IPS DF 6.9 (cell line): Measurements from ENCODE around the gene PRKN.

Source experiments
- DNase-seq: peaks from one replicate; pipeline ENCODE4 v3.0.0-alpha.2; 2013; ENCODE audit warnings: low read depth, low spot score
- H3K27ac ChIP-seq: one replicate; pipeline ENCODE4 v1.5.1; 2013; ENCODE audit warnings: low read length, control low read depth
- H3K27me3 ChIP-seq: 2 replicates; pipeline ENCODE4 v1.6.1; 2013; ENCODE audit warnings: mild to moderate bottlenecking, low read length; ENCODE audit not compliant: control insufficient read depth, insufficient read depth
- H3K36me3 ChIP-seq: 2 replicates; pipeline ENCODE4 v1.6.1; 2013; ENCODE audit warnings: low read length; ENCODE audit not compliant: control insufficient read depth, insufficient read depth
- H3K4me1 ChIP-seq: 2 replicates; pipeline ENCODE4 v1.6.1; 2013; ENCODE audit warnings: low read length; ENCODE audit not compliant: control insufficient read depth, insufficient read depth
- H3K4me3 ChIP-seq: 2 replicates; pipeline ENCODE4 v1.5.1; 2013; ENCODE audit warnings: mild to moderate bottlenecking, low read length
- H3K9me3 ChIP-seq: 2 replicates; pipeline ENCODE4 v1.6.1; 2013; ENCODE audit warnings: low read length, inconsistent platforms; ENCODE audit not compliant: control insufficient read depth, insufficient read depth
- WGBS: extraction: QIAGEN DNeasy Blood & Tissue Kit; methylation state at CpG from one replicate; pipeline ENCODE4 v1.1.7; 2013; ENCODE audit warnings: mixed read lengths, missing lambda C conversion rate; ENCODE audit not compliant: insufficient read length, insufficient coverage; 5-methylcytosine and 5-hydroxymethylcytosine counted together

The PRKN gene

DNA sequence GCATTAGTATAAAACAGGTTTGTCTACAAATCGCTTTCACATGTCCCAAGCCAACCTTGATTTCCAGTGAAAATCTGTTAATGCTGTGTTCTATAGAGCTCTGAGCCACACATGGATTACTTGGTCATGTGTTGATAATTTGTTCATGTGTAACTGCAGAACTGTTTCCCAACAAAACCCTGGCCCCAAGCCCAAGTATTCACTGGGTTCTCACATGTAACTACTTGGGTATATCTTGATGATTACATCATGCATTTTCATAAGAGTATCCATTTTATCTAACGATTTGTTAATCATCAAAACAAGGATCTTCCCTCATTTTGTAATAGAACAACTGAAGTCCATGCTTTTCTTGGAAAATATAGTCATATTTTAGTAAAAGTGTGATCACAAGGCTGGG is 657.6 kb downstream of the PRKN start:
- no peaks in the 10 kb centered on the region for H3K9me3 ChIP-seq
- DNase-seq: no peak
- no CpG with 5 or more reads among the region's 2 CpGs for WGBS
- no peaks in the 10 kb centered on the region for H3K4me1 ChIP-seq
- no peak overlapping the region for H3K4me3 ChIP-seq
- H3K27me3 ChIP-seq: no peaks in the 10 kb centered on the region
- H3K36me3 ChIP-seq: no peaks in the 10 kb centered on the region
- H3K27ac ChIP-seq: no peak overlapping the region

DNA sequence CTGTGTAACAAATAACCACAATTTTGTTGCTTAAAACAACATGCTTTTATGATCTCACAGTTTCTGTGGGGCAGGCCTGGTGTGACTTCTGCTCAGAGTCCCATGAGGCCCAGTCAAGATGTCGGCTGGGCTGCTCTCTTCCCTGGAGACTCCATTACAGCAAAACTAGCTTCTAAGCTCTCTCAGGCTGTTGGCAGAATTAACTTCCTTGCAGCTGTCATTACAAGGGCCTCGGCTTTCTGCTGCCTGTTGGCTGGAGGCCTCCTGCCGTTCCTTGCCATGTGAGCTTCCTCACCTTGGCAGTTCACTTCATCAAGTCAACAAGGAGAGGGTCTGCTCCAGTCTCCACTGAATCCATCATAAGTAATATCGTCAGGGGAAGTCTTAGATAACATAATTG is 659.2 kb downstream of the PRKN start:
- Histone ChIP-seq H3K27me3 (no peaks in the 10 kb centered on the region), H3K27ac (no peak overlapping the region), H3K36me3 (no peaks in the 10 kb centered on the region), H3K9me3 (no peaks in the 10 kb centered on the region), H3K4me1 (no peaks in the 10 kb centered on the region), H3K4me3 (no peak overlapping the region)
- WGBS: no CpG with 5 or more reads among the region's 4 CpGs
- no peak for DNase-seq

DNA sequence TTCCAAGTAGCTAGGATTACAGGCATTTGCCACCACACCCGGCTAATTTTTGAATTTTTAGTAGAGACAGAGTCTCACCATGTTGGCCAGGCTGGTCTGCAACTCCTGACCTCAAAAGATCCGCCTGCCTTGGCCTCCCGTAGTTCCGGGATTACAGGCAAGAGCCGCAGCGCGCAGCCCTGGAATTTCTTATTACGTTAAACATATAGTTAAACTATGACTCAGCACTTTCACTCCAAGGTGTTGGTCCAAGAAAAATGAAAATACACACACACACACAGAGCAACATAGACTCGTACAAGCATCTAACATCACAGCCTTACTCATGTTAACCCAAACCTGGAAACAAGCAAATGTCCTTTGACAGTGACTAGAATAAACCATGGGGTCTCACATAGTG is 663.9 kb downstream of the PRKN start:
- H3K4me1 ChIP-seq: no peaks in the 10 kb centered on the region
- H3K4me3 ChIP-seq: no peak overlapping the region
- DNase-seq: no peak
- H3K27me3 ChIP-seq: no peaks in the 10 kb centered on the region
- no peak overlapping the region for H3K27ac ChIP-seq
- H3K9me3 ChIP-seq: no peaks in the 10 kb centered on the region
- H3K36me3 ChIP-seq: no peaks in the 10 kb centered on the region
- no CpG with 5 or more reads among the region's 9 CpGs for WGBS

DNA sequence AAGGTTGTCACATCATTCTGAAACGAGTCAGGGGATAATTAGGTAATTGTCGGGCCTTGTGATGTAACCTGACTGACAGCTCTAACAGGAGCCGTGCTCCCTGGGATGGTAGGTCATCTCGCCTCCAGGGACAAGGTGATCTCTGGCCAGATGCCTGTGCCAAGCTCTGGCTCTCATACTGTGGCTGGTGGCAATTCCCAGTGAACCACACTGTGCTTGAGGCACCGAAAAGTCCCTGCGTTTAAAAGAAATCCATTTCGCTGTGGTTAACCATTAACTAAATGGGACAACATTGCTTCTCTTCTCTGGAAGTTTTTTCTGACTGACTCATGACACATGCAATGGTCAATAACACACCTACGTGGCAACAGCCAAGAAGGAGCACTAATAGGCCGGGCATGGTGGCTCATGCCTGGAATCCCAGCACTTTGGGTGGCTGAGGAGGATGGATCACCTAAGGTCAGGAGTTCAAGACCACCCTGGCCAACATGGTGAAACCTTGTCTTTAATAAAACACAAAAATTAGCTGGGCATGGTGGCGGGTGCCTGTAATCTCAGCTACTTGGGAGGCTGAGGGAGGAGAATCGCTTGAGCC is 669.2 kb downstream of the PRKN start:
- no CpG with 5 or more reads among the region's 11 CpGs for WGBS

DNA sequence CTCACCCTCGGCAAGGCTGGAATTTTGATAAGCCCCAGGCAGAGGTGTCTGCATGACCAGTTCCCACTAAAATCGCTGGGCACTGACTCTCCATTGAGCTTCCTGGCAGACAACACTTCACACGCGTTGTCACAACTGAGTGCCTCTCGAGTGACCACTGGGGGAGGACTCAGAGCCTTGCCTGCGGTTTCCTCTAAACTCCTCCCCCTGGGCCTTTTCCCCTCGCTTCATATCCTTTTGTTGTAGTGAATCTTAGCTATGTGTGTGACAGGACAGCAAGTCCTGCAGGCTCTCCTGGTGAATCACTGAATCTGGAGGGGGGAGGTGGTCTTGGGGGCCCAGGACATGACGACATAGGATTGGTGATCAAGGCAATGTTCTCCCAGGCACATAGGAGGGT is 670.8 kb downstream of the PRKN start:
- H3K9me3 ChIP-seq: no peaks in the 10 kb centered on the region
- H3K27me3 ChIP-seq: no peaks in the 10 kb centered on the region
- no CpG with 5 or more reads among the region's 8 CpGs for WGBS
- H3K4me1 ChIP-seq: peaks cover 3% of the 10 kb centered on the region; the same call in 1 of the 2 replicates
- H3K36me3 ChIP-seq: no peaks in the 10 kb centered on the region
- H3K4me3 ChIP-seq: no peak overlapping the region
- H3K27ac ChIP-seq: no peak overlapping the region
- DNase-seq: peak; percentile 11

More for the DNA sequence above, 669.2 kb downstream of the PRKN start:
- Histone ChIP-seq H3K4me1 (peaks cover 3% of the 10 kb centered on the region; the same call in 1 of the 2 replicates), H3K4me3 (no peak overlapping the region), H3K9me3 (no peaks in the 10 kb centered on the region), H3K27ac (no peak overlapping the region), H3K36me3 (no peaks in the 10 kb centered on the region), H3K27me3 (no peaks in the 10 kb centered on the region)
- no peak for DNase-seq

DNA sequence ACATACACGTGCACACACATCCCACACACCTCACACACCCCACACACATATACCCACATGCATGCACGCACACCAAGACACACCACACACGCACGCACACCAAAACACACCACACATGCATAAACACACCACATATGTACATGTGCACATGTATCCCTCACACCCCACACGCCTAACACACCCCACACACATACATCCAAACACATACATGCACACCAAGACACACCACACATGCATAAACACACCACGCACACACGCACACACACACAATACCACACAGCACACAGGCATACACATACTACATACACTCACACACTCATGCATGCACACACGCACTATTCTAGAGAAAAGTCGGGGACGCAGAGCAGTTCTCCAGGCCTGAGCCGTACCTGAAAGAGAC is 671.5 kb downstream of the PRKN start:
- peaks cover 3% of the 10 kb centered on the region; the same call in 1 of the 2 replicates for H3K4me1 ChIP-seq
- H3K27me3 ChIP-seq: no peaks in the 10 kb centered on the region
- WGBS: 100% methylated on average over 7 of the region's 11 CpGs
- no peak overlapping the region for H3K27ac ChIP-seq
- H3K36me3 ChIP-seq: no peaks in the 10 kb centered on the region
- no peaks in the 10 kb centered on the region for H3K9me3 ChIP-seq
- H3K4me3 ChIP-seq: no peak overlapping the region
- no peak for DNase-seq

DNA sequence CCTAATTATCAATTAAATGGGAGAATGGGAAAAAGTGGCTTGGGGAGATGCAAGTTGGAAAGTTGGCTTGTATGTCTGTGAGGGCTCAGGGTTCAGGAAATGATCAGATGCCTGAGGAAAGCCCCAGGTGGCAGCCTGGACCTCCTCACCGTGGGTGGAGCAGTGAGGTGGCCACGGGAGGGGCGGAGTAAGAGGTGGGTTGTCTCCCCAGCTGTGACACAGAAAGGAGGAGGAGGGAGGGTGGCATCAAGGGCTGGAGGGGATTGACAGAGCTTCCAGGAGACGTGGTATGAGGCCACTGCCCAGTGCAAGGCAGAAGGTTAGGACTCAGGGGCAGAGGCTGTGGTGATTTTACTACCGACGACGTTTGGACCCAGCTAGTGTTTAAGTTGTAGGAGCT is 672.2 kb downstream of the PRKN start:
- H3K36me3 ChIP-seq: no peaks in the 10 kb centered on the region
- no peaks in the 10 kb centered on the region for H3K9me3 ChIP-seq
- no peak for DNase-seq
- no peak overlapping the region for H3K4me3 ChIP-seq
- no peak overlapping the region for H3K27ac ChIP-seq
- WGBS: no CpG with 5 or more reads among the region's 7 CpGs
- H3K27me3 ChIP-seq: no peaks in the 10 kb centered on the region
- peaks cover 3% of the 10 kb centered on the region; the same call in 1 of the 2 replicates for H3K4me1 ChIP-seq

DNA sequence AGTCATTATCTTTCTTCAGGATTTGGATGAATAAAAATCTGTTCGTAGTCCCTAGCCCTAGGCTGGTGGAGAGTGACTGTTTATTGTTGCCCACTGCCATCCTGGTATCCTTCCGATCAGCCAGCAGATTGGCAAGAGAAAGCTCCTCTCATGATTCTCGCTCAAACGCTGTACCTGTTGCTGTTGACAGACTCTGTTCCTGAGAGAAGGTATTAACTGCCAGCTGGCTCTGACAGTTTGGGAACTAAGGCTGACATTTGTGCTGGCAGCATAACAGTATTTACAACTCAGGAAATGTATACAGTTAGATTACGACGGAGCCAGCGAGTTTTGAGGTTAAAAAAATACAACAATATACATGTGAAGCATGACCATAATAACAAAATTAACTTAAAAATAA is 674.5 kb downstream of the PRKN start:
- no peak for DNase-seq
- no CpG with 5 or more reads among the region's 7 CpGs for WGBS
- Histone ChIP-seq H3K36me3 (no peaks in the 10 kb centered on the region), H3K27me3 (no peaks in the 10 kb centered on the region), H3K4me1 (peaks cover 3% of the 10 kb centered on the region; the same call in 1 of the 2 replicates), H3K4me3 (no peak overlapping the region), H3K9me3 (no peaks in the 10 kb centered on the region), H3K27ac (no peak overlapping the region)

DNA sequence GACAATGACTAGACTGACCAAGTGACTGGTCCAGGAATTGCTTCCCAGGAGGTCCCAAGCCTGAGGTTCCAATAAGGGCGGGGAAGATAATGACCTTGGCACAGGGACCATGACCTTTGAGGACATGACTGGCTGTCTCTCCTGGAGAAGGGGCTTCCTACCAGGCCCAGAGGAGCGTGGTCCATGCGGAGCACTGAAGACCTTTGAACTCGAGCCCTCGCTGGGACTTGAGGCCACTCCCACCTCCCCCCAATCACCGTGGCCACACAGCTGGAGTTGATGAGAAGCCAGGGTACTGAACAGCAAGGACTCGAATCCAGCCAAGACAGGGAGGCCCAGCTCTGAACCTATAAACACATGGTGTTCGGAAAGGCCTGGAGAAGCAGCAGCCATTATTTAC is 677.0 kb downstream of the PRKN start:
- Histone ChIP-seq H3K4me1 (no peaks in the 10 kb centered on the region), H3K27ac (no peak overlapping the region), H3K36me3 (no peaks in the 10 kb centered on the region), H3K27me3 (no peaks in the 10 kb centered on the region), H3K9me3 (no peaks in the 10 kb centered on the region), H3K4me3 (no peak overlapping the region)
- no CpG with 5 or more reads among the region's 8 CpGs for WGBS
- no peak for DNase-seq

DNA sequence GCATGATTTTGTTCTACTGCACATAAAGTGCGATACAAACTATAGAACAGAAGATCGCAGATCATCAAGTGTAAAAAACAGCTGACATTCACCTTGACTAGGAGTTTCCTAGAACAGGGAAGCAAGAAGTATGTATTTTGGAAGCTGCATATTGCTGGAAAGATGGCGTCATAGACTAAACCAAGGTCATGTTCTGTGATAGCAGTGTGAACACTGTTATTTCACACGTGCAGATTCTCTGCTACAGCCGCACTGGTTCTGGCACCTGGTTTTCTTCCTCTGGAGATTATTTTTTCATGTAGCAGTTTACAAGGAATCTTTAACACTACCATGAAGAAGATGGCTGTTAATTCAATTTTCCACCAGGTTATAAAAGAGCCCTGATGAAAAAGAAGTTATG is 681.2 kb downstream of the PRKN start:
- no peaks in the 10 kb centered on the region for H3K36me3 ChIP-seq
- H3K4me1 ChIP-seq: no peaks in the 10 kb centered on the region
- H3K27me3 ChIP-seq: no peaks in the 10 kb centered on the region
- WGBS: no CpG with 5 or more reads among the region's 5 CpGs
- H3K4me3 ChIP-seq: no peak overlapping the region
- DNase-seq: no peak
- no peak overlapping the region for H3K27ac ChIP-seq
- no peaks in the 10 kb centered on the region for H3K9me3 ChIP-seq

DNA sequence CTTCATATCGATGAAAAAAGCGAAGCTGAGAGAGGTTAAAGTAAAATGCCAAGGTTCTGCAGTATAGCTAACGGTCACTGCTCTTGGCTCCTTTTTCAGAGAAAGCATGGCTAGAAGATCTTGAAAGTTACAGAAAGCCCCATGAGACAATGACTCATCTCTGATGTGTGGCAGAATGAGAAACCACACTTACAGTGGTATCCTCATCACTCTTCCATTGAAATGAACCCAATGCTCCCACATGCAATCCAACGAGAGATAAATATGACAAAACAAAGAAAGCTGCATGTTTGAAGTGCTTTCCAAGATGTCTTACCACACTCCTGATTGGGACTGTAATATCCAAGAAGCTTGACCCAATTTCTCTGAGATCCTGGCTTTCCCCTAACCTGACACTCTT is 694.9 kb downstream of the PRKN start:
- H3K27ac ChIP-seq: no peak overlapping the region
- H3K9me3 ChIP-seq: no peaks in the 10 kb centered on the region
- WGBS: no CpG with 5 or more reads among the region's 4 CpGs
- no peaks in the 10 kb centered on the region for H3K36me3 ChIP-seq
- H3K27me3 ChIP-seq: no peaks in the 10 kb centered on the region
- no peak for DNase-seq
- H3K4me1 ChIP-seq: no peaks in the 10 kb centered on the region
- H3K4me3 ChIP-seq: no peak overlapping the region
